Measurements from ENCODE around the gene FSTL4.

DNA sequence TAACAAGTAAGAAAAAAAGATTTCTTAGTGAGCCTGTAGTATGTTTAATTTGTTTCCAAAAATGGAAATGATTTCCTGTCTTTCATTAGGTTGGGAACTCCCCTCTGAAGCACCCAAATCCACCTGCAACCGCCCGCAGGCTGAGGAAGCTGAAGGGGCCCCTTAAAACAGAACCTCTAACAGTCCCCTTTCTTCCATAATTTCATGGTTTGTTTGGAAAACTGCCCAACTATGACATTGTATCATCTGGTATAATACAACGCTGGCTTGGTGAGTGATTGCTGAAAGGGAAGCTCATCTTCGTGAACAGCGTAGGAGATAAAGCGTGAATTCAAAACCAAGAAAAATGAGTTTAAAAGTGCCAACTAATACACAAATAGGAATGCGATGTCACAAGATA lies 215.5 kb downstream of the FSTL4 start:
- TF ChIP-seq CTCF (conservative IDR thresholded peaks at IDR 0.05) = no peak
- TF ChIP-seq EZH2 (IDR thresholded peaks at IDR 0.05; ENCODE audit: low read depth) = no peak
